Lung (tissue), 13 donors: ENCODE results near the gene CST8. TPM values are rescaled to one million over a fixed set of nuclear protein-coding genes. Genes with fewer than 3 reads are reported as not detected.

Source experiments
- ATAC-seq: fragments of 200-7000 bp; cut with Tn5 transposase; one replicate; pipeline ENCODE4 v1.9.1; 2020; ENCODE audit warnings: moderate number of reproducible peaks; ENCODE audit not compliant: insufficient read depth, low FRiP score
- DNase-seq, 3 donors: peaks; one replicate each; pipeline ENCODE4 v3.0.0-alpha.2; 2013 to 2017
- H3K27ac ChIP-seq, 2 donors: one replicate each; pipeline ENCODE4 v1.5.1; 2013; ENCODE audit warnings: mild to moderate bottlenecking in 2 of 2, moderate library complexity in 2 of 2, control low read depth in 1 of 2, inconsistent platforms in 1 of 2, low read depth in 1 of 2, low read length in 1 of 2
- H3K27me3 ChIP-seq, 3 donors: one replicate each; pipeline ENCODE4 v1.5.1; 2013; ENCODE audit warnings: low read length in 2 of 3; ENCODE audit not compliant: control insufficient read depth in 3 of 3, insufficient read depth in 3 of 3
- H3K36me3 ChIP-seq, 4 donors: one replicate each; pipeline ENCODE4 v1.5.1; 2013; ENCODE audit warnings: low read length in 4 of 4, mild to moderate bottlenecking in 1 of 4, moderate library complexity in 1 of 4; ENCODE audit not compliant: control insufficient read depth in 4 of 4, insufficient read depth in 4 of 4
- H3K4me1 ChIP-seq, 5 donors: one replicate each; pipeline ENCODE4 v1.5.1; 2013; ENCODE audit warnings: low read length in 5 of 5, mild to moderate bottlenecking in 2 of 5, moderate library complexity in 1 of 5; ENCODE audit not compliant: control insufficient read depth in 5 of 5, insufficient read depth in 5 of 5
- H3K4me3 ChIP-seq: one replicate; pipeline ENCODE4 v1.5.1; 2013; ENCODE audit warnings: mild to moderate bottlenecking, control low read depth, moderate library complexity
- H3K9ac ChIP-seq, 2 donors: one replicate each; pipeline ENCODE4 v1.5.1; 2013; ENCODE audit warnings: low read length in 2 of 2, control low read depth in 1 of 2; ENCODE audit not compliant: insufficient read depth in 1 of 2
- H3K9me3 ChIP-seq, 4 donors: one replicate each; pipeline ENCODE4 v1.5.1; 2013; ENCODE audit warnings: low read length in 3 of 4, mild to moderate bottlenecking in 1 of 4, moderate library complexity in 1 of 4; ENCODE audit not compliant: control insufficient read depth in 4 of 4, insufficient read depth in 3 of 4
- WGBS, 2 donors: extraction: QIAGEN DNeasy Blood & Tissue Kit; methylation state at CpG; one replicate each; pipeline ENCODE4 v1.1.7; 2013; 5-methylcytosine and 5-hydroxymethylcytosine counted together
- polyA plus RNA-seq, 2 donors: library from polyadenylated mRNA; stranded (reverse); fragments of 200-250 nt; gene quantifications; one replicate each; pipeline ENCODE4 v1.2.1, GENCODE V29; 2013
- small RNA-seq: library from RNA; depleted of rRNA; stranded (forward); fragments of <200 nt; gene quantifications from one replicate; pipeline ENCODE3, GENCODE V24; 2014; ENCODE audit warnings: low replicate concordance
- total RNA-seq, 2 donors: library from RNA; depleted of rRNA in 1 of 2; stranded (reverse); fragments of >200 nt in 1 of 2; gene quantifications; one replicate each; pipeline ENCODE4 v1.2.1, GENCODE V29; 2014 to 2021
- TF ChIP-seq, protein P1 (sequence below): IDR thresholded peaks from 2 replicates; pipeline ENCODE4 v1.5.1; 2012; ENCODE audit warnings: mild to moderate bottlenecking; ENCODE audit errors: control extremely low read depth, extremely low read depth
- donor health status: control.
- donor health status: control.
- donor health status: Bipolar disorder and iron deficiency.
- donor health status: healthy.
- donor health status: DM: yes; HTN: yes; CAD: no.

The CST8 gene
- total and polyA plus RNA-seq, 4 donors, result not detected

DNA sequence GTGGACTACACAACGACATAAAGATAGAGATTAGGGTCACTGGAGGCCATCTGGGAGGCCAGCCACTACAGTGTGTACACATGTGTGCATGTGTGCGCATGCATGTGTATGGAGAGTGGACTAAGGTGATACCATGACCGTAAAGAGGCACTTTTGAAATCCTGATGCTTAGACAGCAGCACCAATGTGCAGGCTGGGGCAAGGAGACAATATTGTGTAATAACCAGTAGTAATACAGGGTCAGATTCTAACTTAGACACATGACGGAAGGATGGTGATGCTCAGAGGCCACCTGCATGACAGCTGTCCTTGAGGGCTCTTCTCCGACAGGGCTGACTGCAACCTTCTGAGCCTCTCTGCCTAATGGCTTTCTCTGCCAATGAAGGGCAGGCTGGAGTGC lies 51.9 kb downstream of the CST8 start:
- ATAC-seq, result no peak
- Histone ChIP-seq H3K9ac (no peak overlapping the region), H3K36me3 (no peaks in the 10 kb centered on the region), H3K9me3 (peaks cover 0 to 7% (median 0%) of the 10 kb centered on the region in 4 donors), H3K27ac (no peak overlapping the region), H3K27me3 (no peaks in the 10 kb centered on the region), H3K4me3 (no peak overlapping the region), H3K4me1 (no peaks in the 10 kb centered on the region)
- TF ChIP-seq, protein P1, sequence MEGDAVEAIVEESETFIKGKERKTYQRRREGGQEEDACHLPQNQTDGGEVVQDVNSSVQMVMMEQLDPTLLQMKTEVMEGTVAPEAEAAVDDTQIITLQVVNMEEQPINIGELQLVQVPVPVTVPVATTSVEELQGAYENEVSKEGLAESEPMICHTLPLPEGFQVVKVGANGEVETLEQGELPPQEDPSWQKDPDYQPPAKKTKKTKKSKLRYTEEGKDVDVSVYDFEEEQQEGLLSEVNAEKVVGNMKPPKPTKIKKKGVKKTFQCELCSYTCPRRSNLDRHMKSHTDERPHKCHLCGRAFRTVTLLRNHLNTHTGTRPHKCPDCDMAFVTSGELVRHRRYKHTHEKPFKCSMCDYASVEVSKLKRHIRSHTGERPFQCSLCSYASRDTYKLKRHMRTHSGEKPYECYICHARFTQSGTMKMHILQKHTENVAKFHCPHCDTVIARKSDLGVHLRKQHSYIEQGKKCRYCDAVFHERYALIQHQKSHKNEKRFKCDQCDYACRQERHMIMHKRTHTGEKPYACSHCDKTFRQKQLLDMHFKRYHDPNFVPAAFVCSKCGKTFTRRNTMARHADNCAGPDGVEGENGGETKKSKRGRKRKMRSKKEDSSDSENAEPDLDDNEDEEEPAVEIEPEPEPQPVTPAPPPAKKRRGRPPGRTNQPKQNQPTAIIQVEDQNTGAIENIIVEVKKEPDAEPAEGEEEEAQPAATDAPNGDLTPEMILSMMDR, result no peak
- DNase-seq, result no peak
- WGBS, 2 donors, result 52 to 59% methylated on average over 5 of the region's 5 CpGs

DNA sequence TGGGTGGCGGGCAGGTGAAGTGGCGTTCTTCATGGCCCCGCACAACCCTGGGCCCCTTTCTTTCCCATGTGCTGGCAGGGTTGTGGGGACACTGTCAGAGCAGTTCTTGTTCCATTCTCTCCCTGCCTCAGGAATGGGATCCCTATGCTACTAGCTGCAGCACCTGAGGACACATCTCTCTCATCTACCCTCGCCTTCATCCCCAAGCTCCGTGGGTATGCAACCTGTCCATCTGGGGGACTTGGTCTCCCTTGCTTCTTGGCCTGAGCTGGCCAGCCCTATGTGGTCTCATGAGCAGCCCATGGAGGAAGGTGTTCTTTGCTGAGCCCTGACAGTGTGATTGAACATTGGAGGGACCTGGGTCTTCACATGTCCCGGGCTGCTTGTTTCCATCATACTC lies 53.2 kb downstream of the CST8 start:
- peaks cover 0 to 6% (median 0%) of the 10 kb centered on the region in 4 donors for H3K9me3 ChIP-seq
- no peak overlapping the region for H3K9ac ChIP-seq
- H3K27ac ChIP-seq, result no peak overlapping the region
- ATAC-seq (no peak), DNase-seq (no peak)
- TF ChIP-seq, protein P1, result no peak
- no peaks in the 10 kb centered on the region for H3K36me3 ChIP-seq
- no peak overlapping the region for H3K4me3 ChIP-seq
- no peaks in the 10 kb centered on the region for H3K4me1 ChIP-seq
- H3K27me3 ChIP-seq, result no peaks in the 10 kb centered on the region
- WGBS, 2 donors, result 94 to 99% methylated on average over 6 of the region's 6 CpGs

Small RNA genes lying within 50 kb of the gene (small RNA-seq; reads per million reads assigned to genes)
- gene RF00019, result not detected

Other genes with a start within 250 kb of the CST8 start
- gene NXT1, start 140.3 kb upstream of the CST8 start, total RNA-seq, result 10 to 100 TPM; 19.1 TPM
- gene NXT1, start 140.3 kb upstream of the CST8 start, polyA plus RNA-seq, result 10 to 100 TPM; 22.8 to 35.9 TPM
- 10 to 100 TPM; 16.6 to 17.8 TPM for gene GZF1, start 128.9 kb upstream of the CST8 start, total RNA-seq
- 10 to 100 TPM in 1 of 2 donors, 1 to 10 TPM in 1; 5.3 to 12.6 TPM for gene GZF1, start 128.9 kb upstream of the CST8 start, polyA plus RNA-seq
- gene NAPB, start 69.6 kb upstream of the CST8 start, total RNA-seq, result 10 to 100 TPM in 1 of 2 donors, 1 to 10 TPM in 1; 8.6 to 45.7 TPM
- gene NAPB, start 69.6 kb upstream of the CST8 start, polyA plus RNA-seq, result 1 to 10 TPM; 4.4 to 5.1 TPM
- not detected for gene CSTL1, start 51.4 kb upstream of the CST8 start, total RNA-seq
- not detected for gene CSTL1, start 51.4 kb upstream of the CST8 start, polyA plus RNA-seq
- not detected for gene CST11, start 38.2 kb upstream of the CST8 start, total RNA-seq
- not detected for gene CST11, start 38.2 kb upstream of the CST8 start, polyA plus RNA-seq
- gene CST9L, start 77.4 kb downstream of the CST8 start, total RNA-seq, result not detected
- not detected for gene CST9L, start 77.4 kb downstream of the CST8 start, polyA plus RNA-seq
- not detected for gene CST9, start 114.8 kb downstream of the CST8 start, total RNA-seq
- not detected for gene CST9, start 114.8 kb downstream of the CST8 start, polyA plus RNA-seq
- gene CST3, start 146.8 kb downstream of the CST8 start, total RNA-seq, result 100 to 1,000 TPM; 238 to 726 TPM
- gene CST3, start 146.8 kb downstream of the CST8 start, polyA plus RNA-seq, result 100 to 1,000 TPM; 557 to 780 TPM
- not detected for gene CST4, start 197.9 kb downstream of the CST8 start, total RNA-seq
- gene CST4, start 197.9 kb downstream of the CST8 start, polyA plus RNA-seq, result not detected